ENCODE data around the gene CAPN8.

CAPN8 gene

DNA sequence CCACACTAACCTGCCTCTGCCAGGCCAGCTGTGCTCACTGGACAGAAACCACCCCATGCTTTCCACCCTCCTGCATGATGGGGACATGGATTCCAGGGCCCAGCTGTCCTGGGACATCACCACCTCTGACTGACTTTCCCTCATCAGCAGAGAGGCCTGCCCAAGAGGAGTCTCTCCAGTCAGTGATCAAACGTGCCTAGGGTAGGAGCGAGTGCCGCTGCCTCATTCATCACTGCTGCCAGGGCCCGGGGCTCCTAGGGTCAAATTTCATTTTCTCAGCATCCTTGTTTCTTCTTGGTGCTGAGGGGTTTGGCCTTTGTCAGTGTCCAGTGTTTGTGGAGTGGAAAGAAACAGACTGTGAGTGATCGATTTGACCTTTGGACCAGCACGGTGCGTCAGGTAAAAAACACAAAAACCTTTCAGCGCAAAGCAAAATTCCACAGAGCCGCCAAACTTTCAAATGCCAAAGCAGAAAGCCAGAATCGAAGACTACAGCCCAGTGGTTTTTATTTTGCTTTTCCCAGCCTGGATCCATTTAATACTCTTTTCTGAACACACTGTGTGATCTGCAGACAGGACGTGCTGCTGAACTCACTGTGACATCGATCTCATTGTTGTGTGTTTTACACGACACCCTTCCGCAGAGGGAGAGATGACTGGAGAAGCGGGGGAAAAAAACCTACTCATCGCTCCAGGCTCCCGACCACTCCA lies 43.2 kb downstream of the CAPN8 start:
- Mint-ChIP-seq H3K27ac (no peak overlapping the region), H3K4me1 (ENCODE audit: low read depth) (no peaks in the 10 kb centered on the region), H3K9me3 (ENCODE audit: low read depth) (no peaks in the 10 kb centered on the region), H3K4me3 (no peak overlapping the region), H3K36me3 (no peaks in the 10 kb centered on the region), H3K27me3 (no peaks in the 10 kb centered on the region)

DNA sequence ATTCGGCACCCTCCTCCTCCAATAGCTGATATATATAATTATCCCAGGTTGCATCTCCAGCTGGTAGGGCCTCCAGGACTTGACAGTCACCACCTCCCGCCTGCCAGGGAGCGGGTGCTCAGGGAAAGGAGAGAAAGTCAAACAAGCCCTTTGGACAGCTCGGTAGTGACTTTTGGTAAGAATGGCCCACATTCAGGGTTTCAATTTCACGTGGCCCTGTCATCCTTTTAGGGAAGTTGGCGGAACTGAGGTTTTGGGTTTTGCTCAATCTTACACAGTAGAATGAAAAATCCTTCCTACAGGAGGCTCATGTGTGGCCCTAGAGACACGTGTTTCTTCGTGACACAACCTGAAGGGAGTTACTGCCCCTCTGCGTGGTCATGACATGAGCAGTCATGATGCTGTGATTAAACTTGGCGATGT lies 44.2 kb downstream of the CAPN8 start:
- H3K27me3 Mint-ChIP-seq: no peaks in the 10 kb centered on the region
- H3K36me3 Mint-ChIP-seq: no peaks in the 10 kb centered on the region
- no peak overlapping the region for H3K4me3 Mint-ChIP-seq
- H3K4me1 Mint-ChIP-seq (ENCODE audit: low read depth): no peaks in the 10 kb centered on the region
- H3K27ac Mint-ChIP-seq: no peak overlapping the region
- H3K9me3 Mint-ChIP-seq (ENCODE audit: low read depth): no peaks in the 10 kb centered on the region

DNA sequence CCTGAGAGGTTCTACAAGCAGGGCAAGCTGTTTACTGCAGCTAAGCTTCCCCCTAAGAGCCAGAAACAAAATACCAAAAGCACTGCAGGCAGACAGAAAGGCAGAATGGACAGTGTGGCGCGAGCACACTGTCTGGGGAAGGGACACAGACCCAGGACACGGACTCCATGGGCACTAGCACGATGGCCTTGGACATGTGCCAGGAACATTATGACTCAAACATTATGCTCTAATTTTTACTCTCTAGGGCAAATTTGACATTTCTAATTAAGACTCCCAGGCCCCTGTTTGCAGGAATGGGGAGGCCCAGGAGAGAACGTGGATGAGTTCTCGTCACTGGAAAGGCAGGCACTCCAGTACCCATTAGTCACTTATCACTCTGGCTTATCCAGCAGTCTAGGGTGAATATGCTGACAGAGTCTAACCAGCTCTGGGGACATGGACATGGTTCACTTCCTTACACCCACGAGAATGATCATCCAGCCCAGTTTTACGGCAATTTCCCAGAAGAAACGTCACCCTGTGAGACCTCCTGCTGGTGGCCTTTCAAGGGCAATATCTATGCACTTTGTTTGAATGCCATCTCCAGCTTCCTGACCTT lies 45.1 kb downstream of the CAPN8 start:
- Mint-ChIP-seq H3K4me1 (ENCODE audit: low read depth) (no peaks in the 10 kb centered on the region), H3K4me3 (no peak overlapping the region), H3K9me3 (ENCODE audit: low read depth) (no peaks in the 10 kb centered on the region), H3K27me3 (no peaks in the 10 kb centered on the region), H3K36me3 (no peaks in the 10 kb centered on the region), H3K27ac (no peak overlapping the region)

DNA sequence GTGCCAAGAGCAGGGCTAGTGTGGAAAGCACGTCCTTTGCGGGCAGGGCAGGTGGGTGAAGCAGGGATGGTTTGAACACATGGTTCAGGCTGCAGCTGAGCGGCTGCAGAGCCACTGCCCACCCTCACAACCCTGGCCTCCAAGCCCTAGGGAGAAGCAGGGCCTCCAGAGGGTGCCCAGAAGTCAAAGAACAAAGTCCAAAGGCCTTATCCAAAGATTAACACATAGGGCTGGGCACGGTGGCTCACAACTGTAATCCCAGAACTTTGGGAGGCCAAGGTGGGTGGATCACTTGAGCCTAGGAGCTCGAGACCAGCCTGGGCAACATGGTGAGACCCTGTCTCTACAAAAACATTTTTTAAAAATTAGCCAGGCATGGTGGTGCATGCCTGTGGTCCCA lies 46.8 kb downstream of the CAPN8 start:
- H3K4me3 Mint-ChIP-seq: no peak overlapping the region
- H3K4me1 Mint-ChIP-seq (ENCODE audit: low read depth): no peaks in the 10 kb centered on the region
- H3K9me3 Mint-ChIP-seq (ENCODE audit: low read depth): no peaks in the 10 kb centered on the region
- no peaks in the 10 kb centered on the region for H3K27me3 Mint-ChIP-seq
- H3K36me3 Mint-ChIP-seq: no peaks in the 10 kb centered on the region
- no peak overlapping the region for H3K27ac Mint-ChIP-seq

DNA sequence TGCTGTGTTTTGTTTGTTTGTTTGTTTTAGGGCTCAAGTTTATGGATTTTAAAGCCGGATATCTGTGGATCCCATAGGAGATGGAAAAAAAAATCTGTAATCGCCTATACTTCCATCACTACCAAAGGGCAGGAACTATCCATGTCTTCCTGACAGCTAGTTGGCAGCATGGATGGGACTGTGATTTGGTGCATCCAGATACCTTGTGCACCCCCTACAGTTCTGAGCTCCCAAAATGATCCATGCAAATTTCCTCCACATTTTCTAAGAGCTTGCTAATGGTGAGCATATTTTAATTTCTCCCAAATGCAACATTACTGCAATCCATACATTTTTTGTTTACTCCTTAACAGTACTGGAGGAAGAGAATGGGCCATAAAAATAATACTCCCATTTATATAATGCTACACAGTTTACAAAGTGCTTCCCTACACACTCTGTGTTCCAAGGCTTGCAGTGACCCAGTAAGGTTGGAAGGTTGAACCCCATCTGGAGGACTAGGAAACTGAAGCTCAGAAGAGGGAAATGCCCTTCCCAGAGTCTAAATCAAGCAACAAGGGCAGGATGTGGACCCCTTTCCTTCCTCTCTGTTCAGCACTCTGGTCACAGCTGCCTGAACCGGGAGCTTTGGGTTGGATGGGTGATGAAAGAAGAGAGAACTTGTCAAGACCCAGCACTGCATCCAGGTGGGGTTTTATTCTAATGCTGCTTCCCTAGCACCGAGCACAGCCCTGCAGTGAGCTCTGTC lies 48.0 kb downstream of the CAPN8 start:
- H3K4me3 Mint-ChIP-seq: no peak overlapping the region
- no peaks in the 10 kb centered on the region for H3K27me3 Mint-ChIP-seq
- H3K27ac Mint-ChIP-seq: no peak overlapping the region
- no peaks in the 10 kb centered on the region for H3K36me3 Mint-ChIP-seq
- H3K4me1 Mint-ChIP-seq (ENCODE audit: low read depth): no peaks in the 10 kb centered on the region
- H3K9me3 Mint-ChIP-seq (ENCODE audit: low read depth): no peaks in the 10 kb centered on the region

DNA sequence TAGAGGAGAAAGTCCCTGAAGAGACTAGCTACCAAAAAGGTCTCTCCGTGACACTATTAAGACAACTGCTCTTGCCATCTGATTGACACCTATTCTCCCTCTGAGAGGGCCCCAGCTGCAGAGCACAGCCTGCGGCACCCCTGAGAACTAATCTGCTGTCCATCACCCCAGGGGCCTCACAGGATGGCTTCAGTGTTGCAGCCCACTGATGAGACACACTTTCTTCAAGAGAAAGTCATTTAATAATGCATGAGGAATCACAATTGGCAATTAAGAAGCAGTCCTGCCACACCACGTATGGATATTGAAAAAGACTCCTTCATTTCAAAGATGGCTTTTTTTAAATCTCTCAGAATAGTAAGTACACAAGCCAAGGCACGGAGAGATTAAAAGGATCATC lies 48.9 kb downstream of the CAPN8 start:
- H3K36me3 Mint-ChIP-seq: no peaks in the 10 kb centered on the region
- H3K27me3 Mint-ChIP-seq: no peaks in the 10 kb centered on the region
- H3K27ac Mint-ChIP-seq: no peak overlapping the region
- no peaks in the 10 kb centered on the region for H3K9me3 Mint-ChIP-seq (ENCODE audit: low read depth)
- H3K4me3 Mint-ChIP-seq: no peak overlapping the region
- H3K4me1 Mint-ChIP-seq (ENCODE audit: low read depth): no peaks in the 10 kb centered on the region

DNA sequence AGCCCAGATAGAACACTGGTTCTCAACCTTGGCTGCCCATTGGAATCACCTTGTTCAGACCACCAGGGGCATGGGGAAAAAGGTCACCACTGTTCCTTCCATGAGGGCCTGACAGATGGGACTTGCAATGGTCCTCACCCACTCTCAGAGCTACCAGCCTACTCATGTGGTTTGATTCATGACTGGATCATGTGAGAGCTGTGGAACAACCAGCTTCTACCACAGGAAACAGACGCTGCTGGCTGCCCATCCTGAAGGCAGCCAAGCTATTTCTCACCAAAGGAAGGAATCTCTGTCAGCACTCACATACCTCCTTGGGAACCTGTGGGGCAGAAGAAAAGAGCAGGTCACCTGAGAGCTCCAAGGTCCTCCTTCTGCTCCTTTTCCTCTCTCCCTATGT lies 53.6 kb downstream of the CAPN8 start:
- H3K4me1 Mint-ChIP-seq (ENCODE audit: low read depth): no peaks in the 10 kb centered on the region
- H3K27me3 Mint-ChIP-seq: no peaks in the 10 kb centered on the region
- H3K27ac Mint-ChIP-seq: no peak overlapping the region
- H3K9me3 Mint-ChIP-seq (ENCODE audit: low read depth): no peaks in the 10 kb centered on the region
- H3K4me3 Mint-ChIP-seq: no peak overlapping the region
- no peaks in the 10 kb centered on the region for H3K36me3 Mint-ChIP-seq

DNA sequence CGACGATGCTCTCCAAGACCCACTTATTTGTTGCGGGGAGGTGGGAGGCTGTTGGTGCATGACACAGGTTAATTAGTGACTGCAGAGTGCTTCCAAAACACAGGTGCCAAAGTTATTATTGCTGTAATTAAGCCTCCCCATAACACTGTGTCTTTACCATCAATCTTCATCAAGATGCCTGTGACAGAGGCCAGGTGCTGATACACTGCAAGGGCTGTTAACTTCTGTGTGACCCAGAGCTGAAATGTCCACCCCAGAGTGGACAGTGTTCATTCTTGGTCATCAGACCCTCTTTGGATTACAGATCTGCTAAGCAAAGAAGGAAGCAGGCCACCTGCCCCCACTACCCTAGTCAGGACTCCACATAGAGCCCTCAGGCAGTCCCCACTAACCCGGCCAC lies 55.5 kb downstream of the CAPN8 start:
- Mint-ChIP-seq H3K27ac (no peak overlapping the region), H3K27me3 (no peaks in the 10 kb centered on the region), H3K4me3 (no peak overlapping the region), H3K9me3 (ENCODE audit: low read depth) (no peaks in the 10 kb centered on the region), H3K36me3 (no peaks in the 10 kb centered on the region), H3K4me1 (ENCODE audit: low read depth) (no peaks in the 10 kb centered on the region)

DNA sequence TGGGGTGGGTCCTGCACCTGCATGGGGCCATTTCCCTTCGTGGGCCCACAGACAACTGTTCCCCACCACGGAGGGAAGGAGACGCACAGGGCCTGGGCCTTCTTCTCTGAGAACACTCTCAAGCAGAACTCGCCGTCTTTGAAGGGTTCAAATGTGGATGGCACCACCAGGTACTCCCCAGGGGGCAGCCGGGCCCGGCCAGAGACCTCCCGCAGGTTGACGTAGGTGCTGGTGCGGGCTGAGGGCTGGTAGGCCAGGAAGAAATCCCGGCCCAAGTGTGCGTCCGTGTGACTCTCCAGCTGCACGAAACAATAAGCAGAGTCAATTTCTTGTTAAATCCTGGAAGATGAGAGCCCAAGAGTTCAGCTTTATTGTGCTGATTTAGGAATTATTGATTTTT lies 56.4 kb downstream of the CAPN8 start:
- Mint-ChIP-seq H3K36me3 (no peaks in the 10 kb centered on the region), H3K4me1 (ENCODE audit: low read depth) (no peaks in the 10 kb centered on the region), H3K9me3 (ENCODE audit: low read depth) (no peaks in the 10 kb centered on the region), H3K4me3 (no peak overlapping the region), H3K27ac (no peak overlapping the region), H3K27me3 (no peaks in the 10 kb centered on the region)

DNA sequence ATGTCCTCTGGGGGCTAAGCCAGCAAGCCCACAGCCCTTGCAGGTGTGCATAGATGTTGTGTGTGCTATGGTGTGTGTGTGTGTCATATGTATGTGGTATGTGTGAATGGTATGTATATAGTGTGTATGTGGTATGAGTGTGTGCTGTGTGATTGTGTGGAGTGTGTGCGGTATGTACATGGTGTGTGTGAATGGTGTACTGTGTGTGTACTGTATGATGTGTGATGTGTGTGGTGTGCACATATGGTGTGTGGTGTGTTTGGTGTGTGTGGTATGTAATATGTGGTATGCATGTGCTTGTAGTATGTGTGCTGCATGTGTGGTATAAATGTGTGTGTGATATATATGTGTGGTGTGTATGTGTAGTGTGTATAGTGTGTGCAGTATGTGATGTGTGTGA lies 107.0 kb downstream of the CAPN8 start:
- no peaks in the 10 kb centered on the region for H3K27me3 Mint-ChIP-seq
- H3K4me3 Mint-ChIP-seq: no peak overlapping the region
- H3K4me1 Mint-ChIP-seq (ENCODE audit: low read depth): no peaks in the 10 kb centered on the region
- H3K9me3 Mint-ChIP-seq (ENCODE audit: low read depth): no peaks in the 10 kb centered on the region
- no peaks in the 10 kb centered on the region for H3K36me3 Mint-ChIP-seq
- H3K27ac Mint-ChIP-seq: no peak overlapping the region

DNA sequence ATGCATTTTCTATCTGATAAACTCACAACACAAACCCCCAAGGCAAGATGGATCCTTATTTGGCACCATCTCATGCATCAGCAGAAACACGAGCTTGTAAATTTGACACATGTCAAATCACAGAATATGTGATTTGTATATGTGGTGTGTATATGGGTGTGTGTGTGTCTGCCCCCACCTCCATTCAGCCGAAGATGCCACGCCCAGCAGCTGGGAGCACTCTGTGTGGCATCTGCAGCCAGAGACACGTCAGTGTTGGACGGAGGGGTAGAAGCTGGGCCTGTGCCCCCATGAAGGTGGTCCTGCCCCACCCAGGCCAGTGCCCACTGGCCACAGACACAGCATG lies 108.4 kb downstream of the CAPN8 start:
- no peaks in the 10 kb centered on the region for H3K9me3 Mint-ChIP-seq (ENCODE audit: low read depth)
- no peaks in the 10 kb centered on the region for H3K27me3 Mint-ChIP-seq
- no peak overlapping the region for H3K4me3 Mint-ChIP-seq
- H3K4me1 Mint-ChIP-seq (ENCODE audit: low read depth): no peaks in the 10 kb centered on the region
- no peak overlapping the region for H3K27ac Mint-ChIP-seq
- H3K36me3 Mint-ChIP-seq: no peaks in the 10 kb centered on the region

DNA sequence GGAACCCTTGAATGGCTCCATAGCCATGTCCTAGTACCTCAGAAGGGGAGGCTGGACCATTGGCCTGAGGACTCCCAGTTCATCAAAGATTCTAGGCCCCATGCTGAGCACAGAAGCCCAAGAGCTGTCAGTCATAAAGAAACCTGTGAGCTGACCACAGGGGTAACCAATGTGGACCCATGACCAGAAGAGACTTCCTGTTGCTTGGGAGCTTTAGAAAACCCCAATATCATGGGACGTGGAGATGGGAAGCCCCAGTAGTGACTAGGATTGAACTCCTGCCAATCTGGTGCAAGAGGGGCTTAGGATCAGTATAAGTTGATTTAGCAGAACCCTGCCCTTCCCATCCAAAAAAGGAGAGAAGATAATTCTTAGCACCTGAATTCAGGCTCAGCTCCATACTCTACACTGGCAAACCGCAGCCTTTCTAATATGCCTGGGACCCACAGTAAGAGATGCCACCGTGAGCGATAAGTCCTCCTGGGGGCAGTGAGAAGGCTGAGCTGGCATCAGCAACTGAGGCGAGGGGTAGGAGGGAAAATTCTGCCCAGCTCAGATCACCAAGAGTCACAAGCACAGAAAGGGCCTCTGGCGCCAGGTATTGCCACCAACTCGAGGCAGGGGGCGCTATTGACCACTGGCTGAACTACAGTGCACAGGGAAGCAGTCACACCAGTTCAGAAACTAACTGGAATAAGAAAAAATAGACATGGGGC lies 108.9 kb downstream of the CAPN8 start:
- H3K9me3 Mint-ChIP-seq (ENCODE audit: low read depth): no peaks in the 10 kb centered on the region
- no peaks in the 10 kb centered on the region for H3K27me3 Mint-ChIP-seq
- no peak overlapping the region for H3K4me3 Mint-ChIP-seq
- H3K27ac Mint-ChIP-seq: no peak overlapping the region
- H3K4me1 Mint-ChIP-seq (ENCODE audit: low read depth): no peaks in the 10 kb centered on the region
- no peaks in the 10 kb centered on the region for H3K36me3 Mint-ChIP-seq

DNA sequence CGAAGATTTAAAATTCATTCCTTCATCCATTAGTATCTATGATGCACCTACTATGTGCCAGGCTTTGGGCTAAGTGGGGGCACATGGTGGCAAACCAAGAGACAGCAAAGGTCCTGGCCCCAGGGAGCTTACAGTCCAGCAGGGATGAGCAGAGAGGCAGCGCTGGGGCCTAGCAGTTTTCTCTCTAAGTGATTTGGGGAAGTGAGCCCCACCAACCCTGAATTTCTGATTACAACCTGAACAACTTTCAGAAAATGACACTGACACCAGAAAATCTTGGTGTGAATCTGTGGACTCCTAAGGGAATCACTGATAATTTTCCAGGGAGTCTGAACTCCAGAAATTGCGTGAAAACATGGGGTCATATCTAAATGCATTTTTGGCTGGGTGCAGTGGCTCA lies 111.5 kb downstream of the CAPN8 start:
- no peak overlapping the region for H3K27ac Mint-ChIP-seq
- H3K4me1 Mint-ChIP-seq (ENCODE audit: low read depth): peaks cover 3% of the 10 kb centered on the region
- no peaks in the 10 kb centered on the region for H3K9me3 Mint-ChIP-seq (ENCODE audit: low read depth)
- no peaks in the 10 kb centered on the region for H3K36me3 Mint-ChIP-seq
- no peak overlapping the region for H3K4me3 Mint-ChIP-seq
- H3K27me3 Mint-ChIP-seq: no peaks in the 10 kb centered on the region

DNA sequence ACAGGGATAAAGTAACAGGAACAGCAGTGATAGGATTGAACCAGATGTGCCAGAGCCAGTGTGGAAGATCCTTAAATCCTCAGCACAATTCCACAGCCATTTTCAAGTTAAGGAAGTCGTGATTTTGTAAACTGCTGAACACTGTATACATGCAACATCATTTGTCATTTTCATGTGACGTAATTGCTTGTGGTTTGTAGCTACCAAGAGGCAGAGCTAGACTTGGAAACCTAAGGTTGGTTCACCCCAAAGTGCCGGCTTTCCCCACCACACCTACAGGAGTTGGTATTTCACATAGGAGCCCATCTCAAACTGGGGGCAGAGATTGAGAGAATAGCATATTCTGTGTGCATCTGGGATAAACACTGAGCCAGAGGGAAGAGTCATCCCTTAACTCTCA lies 113.9 kb downstream of the CAPN8 start:
- no peak overlapping the region for H3K4me3 Mint-ChIP-seq
- no peaks in the 10 kb centered on the region for H3K27me3 Mint-ChIP-seq
- peaks cover 3% of the 10 kb centered on the region for H3K4me1 Mint-ChIP-seq (ENCODE audit: low read depth)
- no peaks in the 10 kb centered on the region for H3K9me3 Mint-ChIP-seq (ENCODE audit: low read depth)
- H3K36me3 Mint-ChIP-seq: no peaks in the 10 kb centered on the region
- no peak overlapping the region for H3K27ac Mint-ChIP-seq

DNA sequence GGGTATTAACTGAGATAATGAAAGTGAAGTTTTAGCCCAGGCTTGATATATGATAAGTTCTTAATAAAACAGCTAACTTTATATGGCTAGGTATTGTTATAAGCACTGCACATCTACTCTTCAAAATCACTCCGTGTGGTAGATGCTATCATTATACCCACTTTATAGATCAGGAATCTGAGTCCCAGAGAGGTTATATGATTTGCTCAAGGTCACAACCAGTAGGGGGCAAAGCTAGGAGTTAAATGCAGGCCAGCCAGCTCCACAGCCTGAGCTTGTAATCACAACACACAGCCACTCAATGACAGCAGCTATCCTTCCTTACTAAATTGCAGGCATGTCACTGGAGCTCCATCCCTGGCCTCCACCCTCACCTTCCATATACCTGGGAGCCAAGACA lies 115.8 kb downstream of the CAPN8 start:
- H3K27me3 Mint-ChIP-seq: no peaks in the 10 kb centered on the region
- peaks cover 3% of the 10 kb centered on the region for H3K4me1 Mint-ChIP-seq (ENCODE audit: low read depth)
- no peak overlapping the region for H3K27ac Mint-ChIP-seq
- H3K36me3 Mint-ChIP-seq: no peaks in the 10 kb centered on the region
- H3K4me3 Mint-ChIP-seq: no peak overlapping the region
- H3K9me3 Mint-ChIP-seq (ENCODE audit: low read depth): no peaks in the 10 kb centered on the region
